DOHH2 (cell line): ENCODE data around the gene SCYL1.

Experiments
- H3F3A ChIP-seq: fragments of 200-600 bp; sonication (generic), shearing (Covaris generic); 2 replicates; pipeline ENCODE4 v1.6.0; 2016; ENCODE audit warnings: antibody characterized with exemption, mild to moderate bottlenecking; ENCODE audit not compliant: control insufficient read depth, insufficient read depth
- H3K27ac ChIP-seq: fragments of 200-600 bp; sonication (generic); 2 replicates; pipeline ENCODE4 v1.5.1; 2014; ENCODE audit warnings: low read depth, mild to moderate bottlenecking, low read length, moderate library complexity
- H3K27me3 ChIP-seq: fragments of 200-600 bp; sonication (generic); 2 replicates; pipeline ENCODE4 v1.6.1; 2014; ENCODE audit warnings: mild to moderate bottlenecking, low read length, mixed read lengths; ENCODE audit not compliant: control insufficient read depth
- H3K36me3 ChIP-seq: fragments of 200-600 bp; sonication (generic); 2 replicates; pipeline ENCODE4 v1.6.1; 2014; ENCODE audit warnings: mild to moderate bottlenecking, low read length, moderate library complexity, mixed read lengths; ENCODE audit not compliant: control insufficient read depth
- H3K4me1 ChIP-seq: fragments of 200-600 bp; sonication (generic); 2 replicates; pipeline ENCODE4 v1.6.1; 2014; ENCODE audit warnings: mild to moderate bottlenecking, low read length, mixed read lengths; ENCODE audit not compliant: control insufficient read depth
- H3K4me2 ChIP-seq: fragments of 200-600 bp; sonication (generic); 2 replicates; pipeline ENCODE4 v1.6.0; 2014; ENCODE audit warnings: mild to moderate bottlenecking, low read length, moderate library complexity
- H3K4me3 ChIP-seq: fragments of 200-600 bp; sonication (generic); 2 replicates; pipeline ENCODE4 v1.5.1; 2014; ENCODE audit warnings: mild to moderate bottlenecking, low read length, mixed read lengths
- H3K79me2 ChIP-seq: fragments of 200-600 bp; sonication (generic); 2 replicates; pipeline ENCODE4 v1.6.1; 2014; ENCODE audit warnings: mild to moderate bottlenecking, low read length, mixed read lengths; ENCODE audit not compliant: control insufficient read depth
- H3K9me2 ChIP-seq: fragments of 200-600 bp; sonication (generic); replicated peaks from 2 replicates; pipeline ENCODE4 v1.6.1; 2014; ENCODE audit warnings: mild to moderate bottlenecking, low read length, mixed read lengths; ENCODE audit not compliant: control insufficient read depth
- H3K9me3 ChIP-seq: fragments of 200-600 bp; sonication (generic); 2 replicates; pipeline ENCODE4 v1.6.1; 2014; ENCODE audit warnings: antibody characterized with exemption, low read length, mixed read lengths; ENCODE audit not compliant: control insufficient read depth, insufficient read depth
- H4K20me1 ChIP-seq: fragments of 200-600 bp; sonication (generic); 2 replicates; pipeline ENCODE4 v1.6.0; 2014; ENCODE audit warnings: low read depth, mild to moderate bottlenecking, antibody characterized with exemption, low read length, moderate library complexity; ENCODE audit not compliant: control insufficient read depth, insufficient read depth
- CTCF ChIP-seq: fragments of 200-600 bp; sonication (generic); IDR thresholded peaks from one replicate; pipeline ENCODE4 v1.5.1; 2014; ENCODE audit warnings: antibody characterized with exemption, mild to moderate bottlenecking, low read depth, low read length; ENCODE audit not compliant: poor library complexity, severe bottlenecking
- EZH2phosphoT487 ChIP-seq: fragments of 200-600 bp; sonication (generic); IDR thresholded peaks from 2 replicates; pipeline ENCODE4 v1.6.1; 2017; ENCODE audit warnings: borderline replicate concordance, mild to moderate bottlenecking, antibody characterized with exemption, low read length, moderate library complexity, mixed read lengths

The SCYL1 gene

DNA sequence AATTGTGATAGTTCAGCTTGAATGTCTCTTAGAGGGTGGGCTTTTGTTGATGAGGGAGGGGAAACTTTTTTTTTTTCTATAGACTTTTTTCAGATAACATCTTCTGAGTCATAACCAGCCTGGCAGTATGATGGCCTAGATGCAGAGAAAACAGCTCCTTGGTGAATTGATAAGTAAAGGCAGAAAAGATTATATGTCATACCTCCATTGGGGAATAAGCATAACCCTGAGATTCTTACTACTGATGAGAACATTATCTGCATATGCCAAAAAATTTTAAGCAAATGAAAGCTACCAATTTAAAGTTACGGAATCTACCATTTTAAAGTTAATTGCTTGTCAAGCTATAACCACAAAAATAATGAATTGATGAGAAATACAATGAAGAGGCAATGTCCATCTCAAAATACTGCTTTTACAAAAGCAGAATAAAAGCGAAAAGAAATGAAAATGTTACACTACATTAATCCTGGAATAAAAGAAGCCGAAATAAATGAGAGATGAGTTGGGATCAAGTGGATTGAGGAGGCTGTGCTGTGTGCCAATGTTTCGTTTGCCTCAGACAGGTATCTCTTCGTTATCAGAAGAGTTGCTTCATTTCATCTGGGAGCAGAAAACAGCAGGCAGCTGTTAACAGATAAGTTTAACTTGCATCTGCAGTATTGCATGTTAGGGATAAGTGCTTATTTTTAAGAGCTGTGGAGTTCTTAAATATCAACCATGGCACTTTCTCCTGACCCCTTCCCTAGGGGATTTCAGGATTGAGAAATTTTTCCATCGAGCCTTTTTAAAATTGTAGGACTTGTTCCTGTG, 22.1 kb upstream of the SCYL1 start:
- H3K36me3 ChIP-seq: peaks cover 84% of the 10 kb centered on the region
- peaks cover 48% of the 10 kb centered on the region for H4K20me1 ChIP-seq
- no peaks in the 10 kb centered on the region for H3K9me3 ChIP-seq
- H3K79me2 ChIP-seq: peaks cover 86% of the 10 kb centered on the region
- H3K27ac ChIP-seq: peak overlapping the region; percentile 99
- H3K4me2 ChIP-seq: peak overlapping the region; percentile 92
- H3K9me2 ChIP-seq: no peaks in the 10 kb centered on the region
- no peak for TF ChIP-seq CTCF
- peak overlapping the region; percentile 85 for H3K4me3 ChIP-seq
- H3F3A ChIP-seq: peaks cover 97% of the 10 kb centered on the region
- peaks cover 64% of the 10 kb centered on the region for H3K4me1 ChIP-seq
- H3K27me3 ChIP-seq: no peaks in the 10 kb centered on the region

GRCh38 chr11:65503368-65503948, 21.4 kb upstream of the SCYL1 start:
- no peaks in the 10 kb centered on the region for H3K9me3 ChIP-seq
- peaks cover 79% of the 10 kb centered on the region for H3K79me2 ChIP-seq
- TF ChIP-seq EZH2phosphoT487: no peak
- no peak for TF ChIP-seq CTCF
- H3K4me2 ChIP-seq: peak overlapping the region; percentile 92
- H3F3A ChIP-seq: peaks cover 94% of the 10 kb centered on the region
- peak overlapping the region; percentile 85 for H3K4me3 ChIP-seq
- H3K4me1 ChIP-seq: peaks cover 64% of the 10 kb centered on the region
- peaks cover 79% of the 10 kb centered on the region for H3K36me3 ChIP-seq
- peak overlapping the region; percentile 99 for H3K27ac ChIP-seq
- H4K20me1 ChIP-seq: peaks cover 48% of the 10 kb centered on the region
- no peaks in the 10 kb centered on the region for H3K9me2 ChIP-seq
- H3K27me3 ChIP-seq: no peaks in the 10 kb centered on the region

GRCh38 chr11:65503949-65504673, 20.8 kb upstream of the SCYL1 start:
- H3K79me2 ChIP-seq: peaks cover 72% of the 10 kb centered on the region
- H3F3A ChIP-seq: peaks cover 96% of the 10 kb centered on the region
- H3K9me3 ChIP-seq: no peaks in the 10 kb centered on the region
- peaks cover 66% of the 10 kb centered on the region for H3K4me1 ChIP-seq
- H3K4me3 ChIP-seq: peak overlapping the region; percentile 85
- H3K4me2 ChIP-seq: peak overlapping the region; percentile 92
- no peaks in the 10 kb centered on the region for H3K27me3 ChIP-seq
- H4K20me1 ChIP-seq: peaks cover 48% of the 10 kb centered on the region
- no peaks in the 10 kb centered on the region for H3K9me2 ChIP-seq
- peaks cover 77% of the 10 kb centered on the region for H3K36me3 ChIP-seq
- TF ChIP-seq CTCF (no peak), EZH2phosphoT487 (no peak)
- peak overlapping the region; percentile 99 for H3K27ac ChIP-seq
